Measurements from ENCODE around the gene PKDREJ.

DNA sequence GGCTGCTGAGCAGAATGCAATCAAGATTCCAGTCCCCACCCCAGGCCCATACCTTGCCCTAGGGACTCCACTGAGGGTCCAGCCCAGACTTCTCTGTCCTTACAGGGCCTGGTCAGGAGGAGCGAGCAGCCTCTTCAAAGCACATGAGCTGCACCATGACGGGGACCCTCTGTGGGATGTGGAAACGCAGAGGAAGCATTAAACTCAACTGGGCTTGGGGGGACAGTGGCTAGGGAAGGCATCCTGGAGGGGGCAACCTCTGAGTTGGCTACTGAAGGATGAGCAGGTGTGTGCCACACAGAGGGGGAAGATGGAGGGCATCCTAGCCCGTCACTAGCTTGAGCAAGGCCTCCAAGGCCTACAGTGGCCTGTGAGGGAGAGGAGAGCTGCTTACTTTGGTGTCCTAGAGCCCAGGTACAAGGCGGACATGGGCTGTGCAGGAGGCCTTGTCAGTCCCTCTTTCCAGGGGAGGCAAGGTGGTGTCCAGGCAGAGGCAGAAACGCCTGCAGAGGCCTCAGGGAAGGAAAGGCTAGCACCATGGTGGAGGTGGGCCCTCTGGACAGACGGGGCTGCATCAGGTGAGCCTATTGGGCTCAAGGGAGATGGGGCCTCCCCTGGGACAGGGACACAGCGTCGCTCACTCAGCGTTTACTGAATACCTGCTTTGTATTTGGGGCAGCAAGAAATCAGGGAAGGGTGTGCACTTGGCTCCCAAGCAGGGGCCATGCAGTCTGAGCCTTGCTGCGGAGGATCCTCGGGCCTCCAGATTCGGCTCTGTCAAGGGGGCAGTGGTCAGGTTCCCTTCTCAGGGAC, 18.9 kb upstream of the PKDREJ start:
- TF ChIP-seq POLR2A (IDR thresholded peaks at IDR 0.05; ENCODE audit: extremely low read depth, insufficient read length) (no peak), MYC (IDR thresholded peaks at IDR 0.05; ENCODE audit: low read depth, low read length) (no peak)
- TF ChIP-seq, protein P1, sequence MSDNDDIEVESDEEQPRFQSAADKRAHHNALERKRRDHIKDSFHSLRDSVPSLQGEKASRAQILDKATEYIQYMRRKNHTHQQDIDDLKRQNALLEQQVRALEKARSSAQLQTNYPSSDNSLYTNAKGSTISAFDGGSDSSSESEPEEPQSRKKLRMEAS (IDR thresholded peaks at IDR 0.05; ENCODE audit: low read depth, low read length), result no peak
- TF ChIP-seq, protein P2, sequence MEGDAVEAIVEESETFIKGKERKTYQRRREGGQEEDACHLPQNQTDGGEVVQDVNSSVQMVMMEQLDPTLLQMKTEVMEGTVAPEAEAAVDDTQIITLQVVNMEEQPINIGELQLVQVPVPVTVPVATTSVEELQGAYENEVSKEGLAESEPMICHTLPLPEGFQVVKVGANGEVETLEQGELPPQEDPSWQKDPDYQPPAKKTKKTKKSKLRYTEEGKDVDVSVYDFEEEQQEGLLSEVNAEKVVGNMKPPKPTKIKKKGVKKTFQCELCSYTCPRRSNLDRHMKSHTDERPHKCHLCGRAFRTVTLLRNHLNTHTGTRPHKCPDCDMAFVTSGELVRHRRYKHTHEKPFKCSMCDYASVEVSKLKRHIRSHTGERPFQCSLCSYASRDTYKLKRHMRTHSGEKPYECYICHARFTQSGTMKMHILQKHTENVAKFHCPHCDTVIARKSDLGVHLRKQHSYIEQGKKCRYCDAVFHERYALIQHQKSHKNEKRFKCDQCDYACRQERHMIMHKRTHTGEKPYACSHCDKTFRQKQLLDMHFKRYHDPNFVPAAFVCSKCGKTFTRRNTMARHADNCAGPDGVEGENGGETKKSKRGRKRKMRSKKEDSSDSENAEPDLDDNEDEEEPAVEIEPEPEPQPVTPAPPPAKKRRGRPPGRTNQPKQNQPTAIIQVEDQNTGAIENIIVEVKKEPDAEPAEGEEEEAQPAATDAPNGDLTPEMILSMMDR (IDR thresholded peaks at IDR 0.05; ENCODE audit: low read depth, low read length), result no peak
